OCI-M2 (cell line): Measurements from ENCODE around the gene ANKRD31.
"Not testable (repeated sequence)": the region's sequence is repeated elsewhere in the genome, so short reads cannot be mapped to it uniquely, and the experiment has no call there.

Experiments used
- DNase-seq: peaks from one replicate; lab custom pipeline; 2025; ENCODE audit not compliant: unreplicated experiment; lab: John Stamatoyannopoulos, UW

The ANKRD31 gene

DNA sequence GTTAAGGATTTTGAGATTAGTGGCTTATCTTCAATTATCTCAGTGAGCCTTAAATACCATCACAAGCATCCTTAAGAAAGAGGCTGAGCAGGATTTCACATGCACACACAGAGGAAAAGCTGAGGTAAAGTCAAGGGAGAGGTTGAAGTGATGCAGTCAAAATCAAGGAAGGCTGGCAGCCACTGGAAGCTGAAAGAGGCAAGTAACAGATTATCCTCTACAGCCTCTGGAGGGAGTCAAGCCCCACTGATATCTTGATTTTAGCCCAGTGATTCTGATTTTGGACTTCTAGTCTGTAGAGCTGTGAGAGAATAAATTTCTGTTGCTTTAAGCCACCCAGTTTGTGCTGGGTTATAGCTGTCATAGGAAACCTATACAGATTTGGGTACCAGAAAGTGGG lies 80.1 kb downstream of the ANKRD31 start:
- no peak for DNase-seq

GRCh38 chr5:75152860-75153259 lies 83.8 kb downstream of the ANKRD31 start:
- DNase-seq: no peak

DNA sequence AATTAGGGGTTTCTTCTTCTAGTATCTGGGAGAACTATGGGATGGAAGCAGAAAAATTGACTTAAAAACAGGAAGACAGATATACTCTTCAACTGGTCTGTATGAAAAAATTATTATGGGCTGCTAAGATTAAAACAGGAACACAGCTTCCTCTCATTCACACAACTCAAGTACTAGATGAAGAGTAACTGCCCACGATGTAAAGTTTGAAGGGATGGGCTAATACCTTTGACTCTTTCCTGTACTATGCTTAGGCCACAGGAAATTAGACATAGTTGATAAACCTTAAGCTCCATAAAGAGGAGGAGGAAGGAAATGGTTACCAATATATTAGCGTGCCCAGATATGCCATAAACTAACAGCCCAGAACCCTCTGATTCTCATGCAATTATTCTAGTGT lies 88.6 kb downstream of the ANKRD31 start:
- DNase-seq: no peak

GRCh38 chr5:75142566-75143136 lies 94.0 kb downstream of the ANKRD31 start:
- no peak for DNase-seq

DNA sequence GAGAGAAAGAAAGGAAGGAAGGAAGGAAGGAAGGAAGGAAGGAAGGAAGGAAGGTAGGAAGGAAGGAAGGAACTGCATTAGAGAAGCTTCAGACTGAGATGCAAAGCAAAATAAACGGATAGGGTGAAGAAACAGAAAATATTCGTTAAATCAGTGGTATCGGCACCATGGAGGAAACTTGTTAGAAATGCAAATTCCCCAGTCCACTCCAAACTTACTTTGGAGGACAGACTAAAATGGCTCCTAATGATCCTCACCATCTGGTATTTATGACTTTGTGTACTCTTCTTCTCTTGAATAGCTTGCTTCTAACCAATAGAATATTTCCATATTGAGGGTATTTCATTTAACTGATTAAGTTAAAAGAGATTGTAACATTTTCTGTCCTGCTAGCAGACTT lies 96.4 kb downstream of the ANKRD31 start:
- DNase-seq: no peak

DNA sequence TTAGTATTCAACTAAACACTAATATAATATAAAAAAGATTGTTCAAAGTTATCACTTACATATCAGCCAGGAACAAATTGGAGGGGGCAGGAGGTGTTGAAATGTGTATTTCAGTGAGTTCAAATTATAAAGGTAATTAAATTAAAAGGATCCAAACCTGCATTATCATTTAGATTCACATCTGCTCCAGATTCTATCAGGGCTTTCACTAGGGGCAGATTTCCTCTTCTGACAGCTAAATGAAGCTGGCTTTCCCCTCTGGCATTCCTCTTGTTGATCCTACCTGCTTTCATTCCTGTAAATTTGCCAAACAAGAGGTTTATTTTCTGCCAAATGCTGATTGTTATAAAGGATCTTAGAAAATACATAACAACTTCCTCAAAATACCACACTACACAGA lies 98.0 kb downstream of the ANKRD31 start:
- no peak for DNase-seq

DNA sequence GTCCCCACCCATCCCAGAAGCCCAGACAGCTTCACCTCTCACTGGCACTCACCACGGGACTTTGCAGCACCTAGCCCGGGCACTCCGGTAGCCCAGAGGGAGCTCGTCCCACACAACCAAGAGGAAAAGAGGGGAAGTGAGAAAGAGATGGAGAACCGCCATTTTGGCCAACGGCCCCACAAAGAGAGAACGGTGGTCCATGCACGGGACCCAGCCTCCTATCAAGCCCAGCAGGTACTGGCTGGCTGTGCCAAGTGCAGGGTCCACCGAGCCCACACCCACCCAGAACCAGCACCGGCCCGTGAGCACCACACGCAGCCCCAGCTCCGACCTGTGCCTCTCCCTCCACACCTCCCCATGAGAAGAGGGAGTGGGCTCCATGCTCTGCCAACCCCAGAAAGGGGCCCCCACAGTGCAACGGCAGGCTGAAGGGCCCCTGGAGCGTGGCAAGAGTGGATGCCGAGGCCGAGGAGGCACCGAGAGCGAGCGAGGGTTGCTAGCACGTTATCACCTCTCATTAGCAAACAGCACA lies 105.8 kb downstream of the ANKRD31 start:
- no peak for DNase-seq

- DNase-seq: no peak
Observed at GRCh38 chr5:75116856-75117255, 119.8 kb downstream of the ANKRD31 start.

DNA sequence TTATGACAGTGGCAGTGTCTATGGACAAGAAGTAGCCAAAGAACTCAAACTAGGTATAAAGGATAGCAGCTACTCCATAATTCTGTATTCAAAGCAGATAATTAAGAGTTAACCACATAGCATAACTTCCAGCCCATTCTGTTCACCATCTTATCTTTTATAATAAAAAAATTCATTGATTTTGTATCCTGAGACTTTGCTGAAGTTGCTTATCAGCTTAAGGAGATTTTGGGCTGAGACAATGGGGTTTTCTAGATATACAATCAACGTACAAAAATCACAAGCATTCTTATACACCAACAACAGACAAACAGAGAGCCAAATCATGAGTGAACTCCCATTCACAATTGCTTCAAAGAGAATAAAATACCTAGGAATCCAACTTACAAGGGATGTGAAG lies 122.4 kb downstream of the ANKRD31 start:
- DNase-seq: not testable (repeated sequence)

- no peak for DNase-seq
Observed at GRCh38 chr5:75113354-75114113, 123.1 kb downstream of the ANKRD31 start.

DNA sequence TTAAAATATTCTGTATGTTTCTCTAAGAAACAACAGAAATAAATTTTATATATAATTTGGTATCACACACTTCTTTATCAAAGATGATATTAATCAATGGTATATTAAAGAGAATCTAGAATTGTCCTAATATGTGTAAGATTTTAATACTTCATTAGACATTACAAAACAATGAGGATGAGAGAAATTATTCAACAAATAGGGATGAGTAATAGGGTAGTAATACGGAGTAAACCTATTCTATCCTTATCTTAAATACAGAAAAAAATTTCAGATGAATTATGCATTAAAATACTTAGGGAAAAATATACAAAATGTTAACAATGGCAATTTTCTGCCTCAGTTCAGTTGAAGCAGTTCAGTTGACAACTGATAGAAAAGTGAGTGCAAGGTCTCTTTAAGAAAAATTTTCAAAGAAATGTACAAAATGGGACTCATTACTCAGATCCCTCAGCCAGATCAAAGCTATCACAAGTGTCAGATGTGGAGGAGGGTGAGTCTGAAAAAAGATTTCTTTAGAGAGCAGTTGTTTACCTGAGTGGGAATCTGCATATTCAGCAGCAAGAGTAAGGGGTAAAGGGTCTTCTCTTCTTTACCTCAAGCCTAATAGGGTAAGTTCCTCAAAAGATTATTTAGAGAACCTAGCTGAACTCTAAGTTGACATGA lies 127.6 kb downstream of the ANKRD31 start:
- no peak for DNase-seq

DNA sequence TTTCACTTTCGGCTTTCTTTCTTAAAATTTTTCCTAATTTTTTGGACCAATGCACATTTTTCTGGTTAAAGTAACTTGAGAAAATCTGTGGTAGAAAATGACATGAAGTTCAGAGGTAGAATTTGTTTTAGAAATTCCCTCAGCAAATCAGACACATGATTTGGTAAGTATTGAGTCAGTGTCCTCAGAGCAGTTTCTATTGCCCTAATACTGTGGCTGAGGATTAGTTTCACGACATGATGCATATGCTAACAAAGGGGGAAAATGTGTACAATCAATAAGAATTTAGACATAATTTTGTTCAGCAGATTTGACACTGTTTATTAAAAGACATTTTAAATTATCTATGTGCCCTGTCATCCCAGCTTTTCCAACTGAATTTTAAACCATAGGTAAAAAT lies 128.2 kb downstream of the ANKRD31 start:
- DNase-seq: no peak

GRCh38 chr5:75095956-75096355 lies 140.7 kb downstream of the ANKRD31 start:
- not testable (repeated sequence) for DNase-seq

GRCh38 chr5:75091597-75091996 lies 145.1 kb downstream of the ANKRD31 start:
- DNase-seq: no peak

GRCh38 chr5:75089662-75090061 lies 147.0 kb downstream of the ANKRD31 start:
- DNase-seq: no peak

DNA sequence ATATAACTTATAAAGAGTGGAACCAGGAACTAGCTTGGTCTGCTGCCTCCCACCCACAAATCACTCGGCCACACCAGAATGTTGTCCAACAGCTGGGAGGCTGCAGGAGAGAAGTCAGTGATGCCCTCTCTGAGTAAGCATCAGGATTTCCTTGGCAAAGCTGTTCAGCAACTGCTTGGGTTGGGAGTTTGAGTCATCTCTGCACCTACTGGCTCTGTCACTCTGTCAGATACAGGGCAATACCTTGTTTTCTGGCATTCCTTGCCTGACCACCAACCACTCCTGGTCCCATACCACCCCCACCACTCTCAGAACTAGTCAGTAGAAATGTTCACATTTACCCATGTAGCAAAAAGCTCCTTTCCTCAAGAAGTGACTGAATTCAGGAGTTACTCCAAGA lies 147.5 kb downstream of the ANKRD31 start:
- no peak for DNase-seq

- no peak for DNase-seq
Observed at GRCh38 chr5:75088648-75089047, 148.0 kb downstream of the ANKRD31 start.

DNA sequence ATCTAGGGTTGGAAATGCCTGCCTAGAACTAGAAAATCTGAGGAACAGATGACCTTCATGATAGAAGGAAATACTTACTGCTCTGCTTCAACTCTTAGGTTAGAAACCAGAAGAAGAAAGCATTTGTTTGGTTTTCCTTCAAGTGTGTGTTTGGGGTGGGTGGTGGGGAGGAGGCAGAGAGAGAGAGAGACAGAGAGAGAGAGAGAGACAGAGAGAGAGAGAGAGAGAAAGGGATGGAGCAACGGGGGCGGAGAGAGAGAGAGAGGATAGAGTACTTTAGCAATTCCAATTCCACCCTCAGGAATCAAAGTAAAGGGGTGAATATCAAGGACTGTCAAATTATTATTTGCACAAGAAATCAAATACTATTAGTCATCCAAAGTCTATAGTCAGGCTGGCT lies 155.2 kb downstream of the ANKRD31 start:
- DNase-seq: no peak

DNA sequence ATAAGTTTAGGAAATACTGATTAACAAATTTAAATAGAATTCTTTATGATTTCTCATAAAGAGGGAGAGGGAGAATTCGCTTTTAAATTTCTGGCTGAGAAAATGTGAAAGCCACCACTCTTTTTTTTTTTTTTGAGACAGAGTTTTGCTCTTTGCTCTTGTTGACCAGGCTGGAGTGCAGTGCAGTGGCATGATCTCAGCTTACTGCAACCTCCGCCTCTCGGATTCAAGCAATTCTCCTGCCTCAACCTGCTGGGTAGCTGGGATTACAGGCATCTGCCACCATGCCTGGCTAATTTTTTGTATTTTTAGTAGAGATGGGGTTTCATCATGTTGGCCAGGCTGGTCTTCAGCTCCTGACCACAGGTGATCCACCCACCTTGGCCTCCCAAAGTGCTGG lies 157.3 kb downstream of the ANKRD31 start:
- DNase-seq: not testable (repeated sequence)

DNA sequence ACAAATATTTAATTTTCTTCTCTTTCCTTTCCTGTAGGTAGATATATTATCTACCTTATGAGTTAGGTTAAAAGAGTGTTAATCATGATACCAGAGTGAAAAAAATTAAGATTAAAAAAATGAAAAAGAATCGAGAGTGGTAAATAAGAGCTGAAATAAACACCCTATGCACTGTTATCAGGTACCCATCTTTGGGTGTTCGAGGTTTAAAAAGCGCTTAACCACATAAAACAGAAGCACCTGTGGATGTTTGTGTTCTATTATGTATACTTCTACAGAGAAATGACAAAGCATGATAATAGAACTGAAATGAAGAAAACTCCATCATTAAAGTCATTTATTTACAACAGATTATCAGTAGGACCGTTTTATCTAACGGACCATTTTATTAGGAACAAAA lies 158.7 kb downstream of the ANKRD31 start:
- DNase-seq: no peak

GRCh38 chr5:75072061-75072460 lies 164.6 kb downstream of the ANKRD31 start:
- no peak for DNase-seq

GRCh38 chr5:75071100-75071499 lies 165.6 kb downstream of the ANKRD31 start:
- no peak for DNase-seq
